Trophoblast cell (in vitro differentiated cells and primary cell): Measurements from ENCODE around the gene MUC15.

Source experiments
- DNase-seq, 2 donors: peaks; one replicate each; pipeline ENCODE4 v3.0.0-alpha.2; 2016
- H2AFZ ChIP-seq: 2 replicates; pipeline ENCODE4 v1.6.1; 2013; ENCODE audit warnings: low read length, moderate library complexity, mild to moderate bottlenecking; ENCODE audit not compliant: insufficient read depth, poor library complexity
- H2AK5ac ChIP-seq: 2 replicates; pipeline ENCODE4 v1.6.1; 2013; ENCODE audit warnings: mild to moderate bottlenecking, low read length
- H2BK120ac ChIP-seq: 2 replicates; pipeline ENCODE4 v1.6.1; 2013; ENCODE audit warnings: low read length, mild to moderate bottlenecking, moderate library complexity; ENCODE audit not compliant: insufficient read depth, poor library complexity
- H2BK12ac ChIP-seq: 2 replicates; pipeline ENCODE4 v1.6.1; 2013; ENCODE audit warnings: mild to moderate bottlenecking, low read length, moderate library complexity
- H2BK5ac ChIP-seq: 2 replicates; pipeline ENCODE4 v1.6.1; 2013; ENCODE audit warnings: low read length, low read depth, moderate library complexity, mild to moderate bottlenecking; ENCODE audit not compliant: poor library complexity
- H3K14ac ChIP-seq: 2 replicates; pipeline ENCODE4 v1.6.1; 2013; ENCODE audit warnings: mild to moderate bottlenecking, low read length
- H3K18ac ChIP-seq: 2 replicates; pipeline ENCODE4 v1.6.1; 2013; ENCODE audit warnings: mild to moderate bottlenecking, low read length
- H3K23ac ChIP-seq: 2 replicates; pipeline ENCODE4 v1.6.1; 2013; ENCODE audit warnings: low read length
- H3K27ac ChIP-seq: 2 replicates; pipeline ENCODE4 v1.5.1; 2013; ENCODE audit warnings: low read depth, mild to moderate bottlenecking, inconsistent platforms, low read length, moderate library complexity
- H3K27me3 ChIP-seq: 2 replicates; pipeline ENCODE4 v1.6.1; 2013; ENCODE audit warnings: inconsistent platforms, mild to moderate bottlenecking, low read length, moderate library complexity; ENCODE audit not compliant: insufficient read depth
- H3K36me3 ChIP-seq, 2 experiments: 1 replicate in 1 of 2; 2 replicates in 1 of 2; pipeline ENCODE4 v1.6.1; 2013; ENCODE audit warnings: low read length in 2 of 2, mild to moderate bottlenecking in 2 of 2, moderate library complexity in 1 of 2; ENCODE audit not compliant: insufficient read depth in 2 of 2, control insufficient read depth in 1 of 2
- H3K4ac ChIP-seq: 2 replicates; pipeline ENCODE4 v1.6.1; 2013; ENCODE audit warnings: low read depth, mild to moderate bottlenecking, low read length, moderate library complexity
- H3K4me1 ChIP-seq, 2 experiments: 1 replicate in 1 of 2; 2 replicates in 1 of 2; pipeline ENCODE4 v1.6.1; 2013; ENCODE audit warnings: low read length in 2 of 2, mild to moderate bottlenecking in 2 of 2, moderate library complexity in 1 of 2; ENCODE audit not compliant: insufficient read depth in 2 of 2, control insufficient read depth in 1 of 2
- H3K4me2 ChIP-seq: 2 replicates; pipeline ENCODE4 v1.6.1; 2013; ENCODE audit warnings: inconsistent platforms, mild to moderate bottlenecking, low read length, moderate library complexity
- H3K4me3 ChIP-seq: 2 replicates; pipeline ENCODE4 v1.5.1; 2013; ENCODE audit warnings: mild to moderate bottlenecking, low read depth, low read length, inconsistent platforms
- H3K79me1 ChIP-seq: one replicate; pipeline ENCODE4 v1.6.1; 2013; ENCODE audit warnings: low read length
- H3K79me2 ChIP-seq: 2 replicates; pipeline ENCODE4 v1.6.1; 2013; ENCODE audit warnings: low read length, mild to moderate bottlenecking; ENCODE audit not compliant: control insufficient read depth, insufficient read depth, poor library complexity
- H3K9ac ChIP-seq: 2 replicates; pipeline ENCODE4 v1.6.1; 2013; ENCODE audit warnings: mild to moderate bottlenecking, low read length
- H3K9me3 ChIP-seq: 2 replicates; pipeline ENCODE4 v1.6.1; 2013; ENCODE audit warnings: low read depth, mild to moderate bottlenecking, control low read depth, inconsistent platforms, low read length; ENCODE audit not compliant: insufficient read depth
- H4K12ac ChIP-seq: 2 replicates; pipeline ENCODE4 v1.6.1; 2013; ENCODE audit warnings: low read depth, mild to moderate bottlenecking, low read length, moderate library complexity
- H4K8ac ChIP-seq: 2 replicates; pipeline ENCODE4 v1.6.1; 2013; ENCODE audit warnings: low read depth, mild to moderate bottlenecking, low read length, moderate library complexity
- H4K91ac ChIP-seq: one replicate; pipeline ENCODE4 v1.6.1; 2013; ENCODE audit warnings: low read depth, mild to moderate bottlenecking, low read length, moderate library complexity
- WGBS: extraction: QIAGEN DNeasy Blood & Tissue Kit; methylation state at CpG from one replicate; pipeline ENCODE4 v1.1.7; 2013; ENCODE audit warnings: missing lambda C conversion rate; ENCODE audit not compliant: insufficient read length, insufficient coverage; ENCODE audit errors: extremely low coverage; 5-methylcytosine and 5-hydroxymethylcytosine counted together

Gene MUC15

DNA sequence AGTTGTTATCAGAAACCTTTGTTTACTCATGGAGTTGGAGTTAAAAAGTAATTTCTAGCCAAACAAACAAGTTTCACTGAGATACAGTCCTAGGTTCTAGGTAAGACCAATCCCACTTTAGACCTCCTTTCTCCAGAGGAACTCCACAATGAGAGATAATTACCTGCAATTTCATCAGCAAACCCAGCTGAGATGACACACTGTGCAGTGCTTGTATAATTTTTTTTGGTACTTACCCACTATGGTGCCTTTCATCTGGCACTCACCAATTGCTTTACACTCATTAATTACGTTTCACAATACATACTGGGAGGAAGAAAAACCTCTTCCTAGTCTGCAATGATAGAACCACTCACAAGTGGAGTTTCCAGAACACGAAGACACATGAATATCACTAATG lies 1.8 kb upstream of the MUC15 start:
- Histone ChIP-seq H4K91ac (no peak overlapping the region), H3K4me1 (peaks cover 9 to 13% of the 10 kb centered on the region in 2 experiments), H3K4me3 (no peak overlapping the region), H3K36me3 (no peaks in the 10 kb centered on the region), H4K8ac (no peak overlapping the region), H4K12ac (no peak overlapping the region), H2AK5ac (no peak overlapping the region), H3K27me3 (no peaks in the 10 kb centered on the region), H2BK5ac (no peak overlapping the region), H3K9me3 (no peaks in the 10 kb centered on the region), H3K4me2 (no peak overlapping the region), H2BK120ac (no peak overlapping the region), H2AFZ (no peak overlapping the region), H3K79me1 (peaks cover 4% of the 10 kb centered on the region), H3K23ac (no peak overlapping the region), H3K18ac (no peak overlapping the region), H3K27ac (peak overlapping the region; percentile 17), H3K79me2 (no peaks in the 10 kb centered on the region), H2BK12ac (no peak overlapping the region), H3K9ac (no peak overlapping the region), H3K4ac (no peak overlapping the region), H3K14ac (no peak overlapping the region)
- no peak for DNase-seq
- no CpG with 5 or more reads among the region's 2 CpGs for WGBS

GRCh38 chr11:26572770-26573402 lies 823 bp upstream of the MUC15 start:
- H3K4ac ChIP-seq: no peak overlapping the region
- H2BK5ac ChIP-seq: peak overlapping the region; percentile 31
- no peaks in the 10 kb centered on the region for H3K27me3 ChIP-seq
- no peaks in the 10 kb centered on the region for H3K9me3 ChIP-seq
- no peaks in the 10 kb centered on the region for H3K36me3 ChIP-seq
- peak overlapping the region; percentile 32 for H4K91ac ChIP-seq
- no peak overlapping the region for H3K14ac ChIP-seq
- H3K9ac ChIP-seq: no peak overlapping the region
- no peak overlapping the region for H3K18ac ChIP-seq
- peak overlapping the region; percentile 20 for H2BK120ac ChIP-seq
- DNase-seq: peak in 1 of 2 donors; percentile 47
- peaks cover 4% of the 10 kb centered on the region for H3K79me1 ChIP-seq
- no peak overlapping the region for H3K23ac ChIP-seq
- H4K12ac ChIP-seq: no peak overlapping the region
- no peak overlapping the region for H3K4me3 ChIP-seq
- no peak overlapping the region for H2BK12ac ChIP-seq
- H4K8ac ChIP-seq: peak overlapping the region; percentile 35
- H3K4me1 ChIP-seq: peaks cover 9 to 13% of the 10 kb centered on the region in 2 experiments
- WGBS: no CpG with 5 or more reads among the region's 11 CpGs
- H3K4me2 ChIP-seq: peak overlapping the region; percentile 23
- H2AK5ac ChIP-seq: no peak overlapping the region
- no peaks in the 10 kb centered on the region for H3K79me2 ChIP-seq
- H2AFZ ChIP-seq: no peak overlapping the region
- H3K27ac ChIP-seq: peak overlapping the region; percentile 87

DNA sequence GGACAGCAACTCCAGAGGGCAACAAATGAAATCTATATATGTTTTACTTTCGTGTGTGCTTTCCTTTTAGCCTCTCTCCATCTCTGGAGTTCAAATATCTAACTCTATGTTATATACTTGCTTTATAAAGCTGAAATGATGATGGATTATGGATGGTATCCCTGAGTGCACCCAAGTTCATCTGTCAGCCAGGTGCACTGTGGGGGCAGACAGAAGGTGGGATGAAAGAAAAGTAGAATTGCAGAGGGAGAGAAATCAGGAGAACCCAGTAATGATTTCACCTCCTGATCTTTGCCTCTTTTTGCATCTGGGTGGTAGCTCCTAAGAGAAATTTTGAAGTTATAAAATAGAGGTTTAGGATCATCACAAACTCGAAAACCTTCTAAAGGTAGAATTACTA lies 2.4 kb downstream of the MUC15 start:
- H2AFZ ChIP-seq: no peak overlapping the region
- H3K27ac ChIP-seq: no peak overlapping the region
- H3K18ac ChIP-seq: no peak overlapping the region
- H2BK12ac ChIP-seq: no peak overlapping the region
- no peak overlapping the region for H3K4ac ChIP-seq
- H2BK120ac ChIP-seq: no peak overlapping the region
- H3K27me3 ChIP-seq: no peaks in the 10 kb centered on the region
- H3K79me1 ChIP-seq: peaks cover 4% of the 10 kb centered on the region
- H3K36me3 ChIP-seq: no peaks in the 10 kb centered on the region
- no peak overlapping the region for H4K12ac ChIP-seq
- H3K79me2 ChIP-seq: no peaks in the 10 kb centered on the region
- no peak overlapping the region for H3K23ac ChIP-seq
- H4K8ac ChIP-seq: no peak overlapping the region
- H3K9me3 ChIP-seq: no peaks in the 10 kb centered on the region
- no peak overlapping the region for H2AK5ac ChIP-seq
- H3K4me3 ChIP-seq: no peak overlapping the region
- H4K91ac ChIP-seq: no peak overlapping the region
- no CpG with 5 or more reads among the region's 2 CpGs for WGBS
- H2BK5ac ChIP-seq: no peak overlapping the region
- no peak overlapping the region for H3K4me2 ChIP-seq
- H3K14ac ChIP-seq: no peak overlapping the region
- peaks cover 9 to 13% of the 10 kb centered on the region in 2 experiments for H3K4me1 ChIP-seq
- no peak for DNase-seq
- no peak overlapping the region for H3K9ac ChIP-seq

- Histone ChIP-seq H3K4ac (no peak overlapping the region), H4K12ac (no peak overlapping the region), H3K9ac (no peak overlapping the region), H2AFZ (no peak overlapping the region), H3K27me3 (no peaks in the 10 kb centered on the region), H3K23ac (no peak overlapping the region), H3K14ac (no peak overlapping the region), H3K27ac (no peak overlapping the region), H3K36me3 (no peaks in the 10 kb centered on the region), H3K79me1 (no peaks in the 10 kb centered on the region), H4K91ac (no peak overlapping the region), H2BK5ac (no peak overlapping the region), H2BK120ac (no peak overlapping the region), H4K8ac (no peak overlapping the region), H3K9me3 (no peaks in the 10 kb centered on the region), H3K79me2 (no peaks in the 10 kb centered on the region), H3K18ac (no peak overlapping the region), H3K4me2 (no peak overlapping the region), H2BK12ac (no peak overlapping the region), H2AK5ac (no peak overlapping the region), H3K4me1 (no peaks in the 10 kb centered on the region), H3K4me3 (no peak overlapping the region)
- no CpG with 5 or more reads among the region's 4 CpGs for WGBS
- no peak for DNase-seq
Observed at GRCh38 chr11:26558190-26558589, 13.9 kb downstream of the MUC15 start.
